Psoas muscle (tissue), 8 donors: ENCODE data around the gene HECW1. TPM values are rescaled to one million over a fixed set of nuclear protein-coding genes. Genes with fewer than 3 reads are reported as not detected.

Experiments
- ATAC-seq, 4 donors: fragments of 200-7000 bp; cut with Tn5 transposase; one replicate each; pipeline ENCODE4 v1.9.1; 2020; ENCODE audit warnings: moderate library complexity in 3 of 4, mild to moderate bottlenecking in 2 of 4
- DNase-seq, 2 donors: peaks; one replicate each; pipeline ENCODE4 v3.0.0-alpha.2; 2020
- H3K27ac ChIP-seq: fragments of 200-600 bp; one replicate; pipeline ENCODE4 v1.8.0; 2022
- H3K27me3 ChIP-seq, 3 donors: fragments of 200-600 bp in 1 of 3; one replicate each; pipeline versions ENCODE4 v1.6.1 to v1.8.0; 2013 to 2022; ENCODE audit warnings: low read length in 2 of 3, mild to moderate bottlenecking in 2 of 3, moderate library complexity in 1 of 3; ENCODE audit not compliant: insufficient read depth in 3 of 3
- H3K36me3 ChIP-seq, 2 donors: fragments of 200-600 bp in 1 of 2; one replicate each; pipeline versions ENCODE4 v1.6.1 to v1.8.0; 2013 to 2022; ENCODE audit warnings: low read depth in 1 of 2, mild to moderate bottlenecking in 1 of 2, moderate library complexity in 1 of 2; ENCODE audit not compliant: insufficient read depth in 1 of 2
- H3K4me1 ChIP-seq: fragments of 200-600 bp; one replicate; pipeline ENCODE4 v1.8.0; 2022
- H3K4me3 ChIP-seq: fragments of 200-600 bp; one replicate; pipeline ENCODE4 v1.8.0; 2022; ENCODE audit warnings: mild to moderate bottlenecking
- H3K9me3 ChIP-seq: fragments of 200-600 bp; one replicate; pipeline ENCODE4 v1.8.0; 2022
- CTCF ChIP-seq: fragments of 200-600 bp; IDR thresholded peaks from one replicate; pipeline ENCODE4 v1.8.0; 2022; ENCODE audit warnings: antibody characterized with exemption
- WGBS, 3 donors: extraction: QIAGEN DNeasy Blood & Tissue Kit; methylation state at CpG; one replicate each; pipeline versions ENCODE4 v1.1.6 to v1.1.7; 2013; 5-methylcytosine and 5-hydroxymethylcytosine counted together
- intact Hi-C, 2 donors: fragments of 100-400 bp; cut with DNase I; formaldehyde crosslinking; loops; one replicate each; pipeline versions ENCODE4 v1.11.0 to v1.14.2; 2022
- polyA plus RNA-seq, 3 donors: library from polyadenylated mRNA; stranded (reverse); fragments of 200-250 nt; gene quantifications; one replicate each; pipeline ENCODE4 v1.2.3, GENCODE V29; 2013
- total RNA-seq, 4 donors: library from RNA; stranded (reverse); fragmentation: NEBNext Ultra II Directional in 2 of 4; extraction: Animal tissue kit (Norgen Biotek cat#: 25700) in 2 of 4; gene quantifications; one replicate each; pipeline versions ENCODE4 v1.2.1 to v1.2.4, GENCODE V29; 2021 to 2023
- donor health status: healthy with polysubstance abuse.
- donor health status: DM: no; HTN: no; CAD: no; lungs with moderate emphysema.
- donor health status: Bipolar disorder and iron deficiency.
- donor health status: healthy.
- donor health status: DM: yes; HTN: yes; CAD: no.
- donor health status: DM: no; HTN: no; CAD: no.
- donor health status: DM: no; HTN: no; CAD: no.
- donor health status: DM: yes; HTN: yes; CAD: no.

Gene HECW1
- total and polyA plus RNA-seq, 7 donors: 0.07 to 2.8 (median 1.0) TPM

GRCh38 chr7:43308913-43309705, 196.7 kb downstream of the HECW1 start:
- ATAC-seq (no peak), DNase-seq (no peak)
- 71 to 79% (median 78%) methylated on average over 8 of the region's 8 CpGs for WGBS, 3 donors
- H3K36me3 ChIP-seq: no peaks in the 10 kb centered on the region
- no peak for TF ChIP-seq CTCF
- H3K4me1 ChIP-seq: no peaks in the 10 kb centered on the region
- intact Hi-C loops: no loop called here
- H3K27ac ChIP-seq: no peak overlapping the region
- H3K4me3 ChIP-seq: no peak overlapping the region
- no peaks in the 10 kb centered on the region for H3K27me3 ChIP-seq
- H3K9me3 ChIP-seq: no peaks in the 10 kb centered on the region

- Histone ChIP-seq H3K27ac (no peak overlapping the region), H3K4me1 (no peaks in the 10 kb centered on the region), H3K9me3 (no peaks in the 10 kb centered on the region), H3K27me3 (no peaks in the 10 kb centered on the region), H3K4me3 (no peak overlapping the region), H3K36me3 (no peaks in the 10 kb centered on the region)
- WGBS, 3 donors: 54 to 61% (median 58%) methylated on average over 2 of the region's 2 CpGs
- DNase-seq (no peak), ATAC-seq (no peak)
- intact Hi-C loops: no loop called here
- TF ChIP-seq CTCF: no peak
These were observed 197.2 kb downstream of the HECW1 start for GRCh38 chr7:43309706-43310022.

- no peak for ATAC-seq
- no peaks in the 10 kb centered on the region for H3K27me3 ChIP-seq
- no peaks in the 10 kb centered on the region for H3K4me1 ChIP-seq
- intact Hi-C loops: no loop called here
- DNase-seq: no peak
- WGBS, 3 donors: 77 to 86% (median 83%) methylated on average over 5 of the region's 5 CpGs
- no peak for TF ChIP-seq CTCF
- no peak overlapping the region for H3K4me3 ChIP-seq
- no peaks in the 10 kb centered on the region for H3K9me3 ChIP-seq
- no peak overlapping the region for H3K27ac ChIP-seq
- H3K36me3 ChIP-seq: no peaks in the 10 kb centered on the region
These were observed 198.6 kb downstream of the HECW1 start for GRCh38 chr7:43311052-43311451.

GRCh38 chr7:43311694-43312093, 199.2 kb downstream of the HECW1 start:
- Histone ChIP-seq H3K4me3 (no peak overlapping the region), H3K36me3 (no peaks in the 10 kb centered on the region), H3K4me1 (no peaks in the 10 kb centered on the region), H3K27ac (no peak overlapping the region), H3K9me3 (no peaks in the 10 kb centered on the region), H3K27me3 (no peaks in the 10 kb centered on the region)
- DNase-seq (no peak), ATAC-seq (no peak)
- intact Hi-C loops: no loop called here
- no peak for TF ChIP-seq CTCF
- 92 to 95% (median 94%) methylated on average over 22 of the region's 22 CpGs for WGBS, 3 donors
